AG04449 (cell line): ENCODE data around the gene FNDC3B.

ENCODE experiments used
- CTCF ChIA-PET: fragments of 350-600 bp; formaldehyde crosslinking; extraction: SDS; loops from one replicate; lab custom pipeline; 2021; ENCODE audit warnings: antibody characterized with exemption; lab: Yijun Ruan, JAX
- POLR2A ChIA-PET: fragments of 400-600, 350-600 bp; formaldehyde crosslinking; extraction: SDS; loops from one replicate; lab custom pipeline; 2020; ENCODE audit warnings: antibody characterized with exemption, inconsistent platforms; lab: Yijun Ruan, JAX
- DNase-seq: peaks from one replicate; pipeline ENCODE4 v3.0.0-alpha.2; 2010; ENCODE audit warnings: low read depth, low spot score
- H3K4me3 ChIP-seq: 2 replicates; pipeline ENCODE4 v1.5.1; 2011; ENCODE audit warnings: low read depth, mild to moderate bottlenecking, control low read depth, low read length
- CTCF ChIP-seq: IDR thresholded peaks from one replicate; pipeline ENCODE4 v1.5.1; 2011; ENCODE audit warnings: mild to moderate bottlenecking, moderate library complexity, low read length, control low read depth, inconsistent platforms; ENCODE audit not compliant: insufficient read depth; ENCODE audit errors: missing control alignments

FNDC3B gene

GRCh38 chr3:172372895-172373294 lies 333.5 kb downstream of the FNDC3B start:
- ChIA-PET CTCF (interaction anchor here (0.9 to 1.9 kb wide), 2 partner anchors 89 to 294 kb away, joined by 3 to 7 read pairs; no protein-coding TSS in a partner anchor), POLR2A (no interaction called here)
- no peak for DNase-seq
- H3K4me3 ChIP-seq: no peak overlapping the region
- no peak for TF ChIP-seq CTCF

- CTCF ChIA-PET: interaction anchor here (0.9 to 1.9 kb wide), 2 partner anchors 88 to 293 kb away, joined by 3 to 7 read pairs; no protein-coding TSS in a partner anchor
- no peak for DNase-seq
- no peak overlapping the region for H3K4me3 ChIP-seq
- POLR2A ChIA-PET: no interaction called here
- TF ChIP-seq CTCF: no peak
Measured at GRCh38 chr3:172373912-172374311, 334.5 kb downstream of the FNDC3B start.

DNA sequence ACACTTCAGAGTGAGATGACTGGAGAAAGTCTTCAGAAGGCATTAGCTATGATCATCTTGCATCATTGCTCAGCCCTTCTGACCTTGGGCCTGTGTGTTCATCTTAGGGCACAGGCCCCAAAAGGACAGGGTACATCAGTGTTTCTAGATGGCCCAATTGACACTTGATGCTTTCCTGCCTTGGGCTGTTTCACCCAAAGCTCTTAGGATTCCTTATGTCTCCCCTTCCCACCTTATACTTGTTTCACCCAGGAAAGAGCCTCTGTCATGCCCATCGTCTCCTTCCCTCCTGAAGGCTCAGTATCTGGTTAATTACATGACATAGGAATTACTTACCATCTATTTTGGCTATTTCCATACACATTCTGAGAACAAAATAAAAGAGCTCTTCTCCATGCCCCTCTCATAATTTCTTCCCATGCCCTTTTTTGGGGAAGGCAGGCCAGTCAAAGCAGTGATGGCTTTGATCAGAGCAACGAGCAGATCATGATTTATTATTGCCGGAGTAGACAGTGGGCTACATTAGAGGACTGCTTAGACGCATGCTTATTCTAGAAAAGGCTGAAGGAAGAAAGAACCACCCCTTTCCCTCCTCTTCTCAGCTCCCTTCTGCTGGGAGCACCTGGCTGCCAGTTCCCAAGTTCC lies 335.9 kb downstream of the FNDC3B start:
- ChIA-PET CTCF (interaction anchor here (1.3 to 2.3 kb wide), 3 partner anchors 16 to 291 kb away, joined by 3 to 7 read pairs (median 4); no protein-coding TSS in a partner anchor), POLR2A (no interaction called here)
- no peak for DNase-seq
- no peak for TF ChIP-seq CTCF
- H3K4me3 ChIP-seq: no peak overlapping the region

GRCh38 chr3:172376402-172376801 lies 337.0 kb downstream of the FNDC3B start:
- no peak overlapping the region for H3K4me3 ChIP-seq
- POLR2A ChIA-PET: no interaction called here
- no peak for DNase-seq
- CTCF ChIA-PET: interaction anchor here (2.3 kb wide), 1 partner anchor 15 kb away, joined by 7 read pairs; no protein-coding TSS in a partner anchor
- no peak for TF ChIP-seq CTCF

GRCh38 chr3:172376881-172377280 lies 337.5 kb downstream of the FNDC3B start:
- no peak for DNase-seq
- POLR2A ChIA-PET: no interaction called here
- CTCF ChIA-PET: interaction anchor here (2.3 kb wide), 1 partner anchor 15 kb away, joined by 7 read pairs; no protein-coding TSS in a partner anchor
- no peak overlapping the region for H3K4me3 ChIP-seq
- no peak for TF ChIP-seq CTCF

GRCh38 chr3:172378439-172378838 lies 339.1 kb downstream of the FNDC3B start:
- CTCF ChIA-PET: interaction anchor here (1.1 to 1.3 kb wide), 2 partner anchors 289 to 295 kb away, joined by 3 to 5 read pairs; no protein-coding TSS in a partner anchor
- no peak for TF ChIP-seq CTCF
- POLR2A ChIA-PET: no interaction called here
- no peak for DNase-seq
- no peak overlapping the region for H3K4me3 ChIP-seq
